Heart left ventricle (tissue), 16 donors: ENCODE data around the gene ANGPTL8. TPM values are rescaled to one million over a fixed set of nuclear protein-coding genes. Genes with fewer than 3 reads are reported as not detected.
A peak's percentile ranks its signal among the peaks of the same experiment; 100 is the strongest.

Experiments used
- ATAC-seq, 4 donors: fragments of 200-7000 bp; cut with Tn5 transposase; one replicate each; pipeline ENCODE4 v1.9.1; 2020 to 2022; ENCODE audit warnings: moderate library complexity in 4 of 4, mild to moderate bottlenecking in 3 of 4, moderate number of reproducible peaks in 1 of 4
- DNase-seq, 5 donors: peaks; one replicate each; pipeline ENCODE4 v3.0.0-alpha.2; 2020
- H3K27ac ChIP-seq, 12 donors: fragments of 200-600 bp; sonication (generic) in 4 of 12; one replicate each; pipeline versions ENCODE4 v1.5.0 to v1.8.0; 2016 to 2022; ENCODE audit warnings: mild to moderate bottlenecking in 2 of 12
- H3K27me3 ChIP-seq, 9 donors: fragments of 200-600 bp; sonication (generic) in 2 of 9; one replicate each; pipeline versions ENCODE4 v1.5.1 to v1.8.0; 2016 to 2022; ENCODE audit warnings: mild to moderate bottlenecking in 3 of 9
- H3K36me3 ChIP-seq, 9 donors: fragments of 200-600 bp; sonication (generic) in 2 of 9; one replicate each; pipeline versions ENCODE4 v1.5.0 to v1.8.0; 2018 to 2022; ENCODE audit warnings: mild to moderate bottlenecking in 2 of 9
- H3K4me1 ChIP-seq, 12 donors: fragments of 200-600 bp; sonication (generic) in 4 of 12; one replicate each; pipeline versions ENCODE4 v1.5.0 to v1.8.0; 2016 to 2022; ENCODE audit warnings: mild to moderate bottlenecking in 3 of 12
- H3K4me3 ChIP-seq, 12 donors: fragments of 200-600 bp; sonication (generic) in 4 of 12; one replicate each; pipeline versions ENCODE4 v1.5.0 to v1.8.0; 2017 to 2022; ENCODE audit warnings: mild to moderate bottlenecking in 9 of 12, moderate library complexity in 4 of 12
- H3K9me3 ChIP-seq, 12 donors: fragments of 200-600 bp; sonication (generic) in 4 of 12; one replicate each; pipeline versions ENCODE4 v1.5.0 to v1.8.0; 2016 to 2022; ENCODE audit warnings: mild to moderate bottlenecking in 1 of 12
- CTCF ChIP-seq, 12 donors: fragments of 200-600 bp; sonication (generic) in 4 of 12; IDR thresholded peaks; one replicate each; pipeline versions ENCODE4 v1.5.0 to v1.8.0; 2018 to 2022; ENCODE audit warnings: antibody characterized with exemption in 12 of 12, mild to moderate bottlenecking in 5 of 12
- POLR2A ChIP-seq, 2 donors: fragments of 450-650 bp; IDR thresholded peaks; one replicate each; pipeline ENCODE4 v1.6.1; 2017; ENCODE audit warnings: antibody characterized with exemption in 2 of 2, mild to moderate bottlenecking in 2 of 2, moderate library complexity in 2 of 2
- WGBS, 4 donors: extraction: QIAGEN DNeasy Blood & Tissue Kit in 2 of 4; methylation state at CpG; one replicate each; pipeline versions ENCODE4 v1.1.5 to v1.1.7; 2013 to 2018; 5-methylcytosine and 5-hydroxymethylcytosine counted together
- intact Hi-C, 10 donors: fragments of 100-400 bp; cut with DNase I; formaldehyde crosslinking; loops; one replicate each; pipeline versions ENCODE4 v1.11.1 to v1.14.2; 2022
- polyA plus RNA-seq, 2 donors: library from polyadenylated mRNA; stranded (reverse); fragments of 200-250 nt; gene quantifications; one replicate each; pipeline ENCODE4 v1.2.3, GENCODE V29; 2013
- total RNA-seq, 9 donors: library from RNA; depleted of rRNA in 2 of 9; stranded (reverse); fragments of >200 nt in 2 of 9; fragmentation: NEBNext Ultra II Directional in 3 of 9; extraction: Animal tissue kit (Norgen Biotek cat#: 25700) in 3 of 9; gene quantifications; one replicate each; pipeline versions ENCODE4 v1.1.0 to v1.2.4, GENCODE V29; 2016 to 2023
- donor health status: ischemic (EF 13 %, LVEDD 7.1; RV severe dilation, severe dysfunction).
- donor health status: healthy with polysubstance abuse.
- donor health status: DM: no; HTN: yes; CAD: no.
- donor health status: DM: no; HTN: no; CAD: no.
- donor health status: ischemic (EF 25% LVEDD 6.9; RV normal size, moderate dysfunction).
- donor health status: ischemic (EF 25% LVEDD 5.7; RV mildly dilated, moderate dysfunction).
- donor health status: healthy.
- donor health status: DM: yes; HTN: yes; CAD: no.
- donor health status: ischemic (EF 35%, LVEDD 5.7; RV mildly dilated, moderate dysfunction).
- donor health status: nonischemic (EF 11% LVEDD 7.7; RV severe dilation, severe dysfunction).
- donor health status: DM: yes; HTN: yes; CAD: no.
- donor health status: PGD.
- donor health status: ischemic (EF 29% LVEDD 5.4; RV normal size, mild dysfunction).
- donor health status: nonischemic (EF 23%, LVEDD 6.1; RV moderate dilation, normal function).

Gene ANGPTL8
- total and polyA plus RNA-seq, 11 donors = 0.61 to 10.2 (median 6.3) TPM; not detected in 8

- intact Hi-C loops = no loop called here
- TF ChIP-seq CTCF (IDR thresholded peaks at IDR 0.05) (no peak), POLR2A (IDR thresholded peaks at IDR 0.05) (no peak)
- ATAC-seq (no peak), DNase-seq (no peak)
- H3K27ac ChIP-seq = peak overlapping the region in 11 of 12 donors; percentile 65 to 95 (median 84)
- no peak overlapping the region for H3K4me3 ChIP-seq
- no peaks in the 10 kb centered on the region for H3K27me3 ChIP-seq
- peaks cover 0 to 89% (median 58%) of the 10 kb centered on the region in 9 donors for H3K36me3 ChIP-seq
- 76 to 86% (median 82%) methylated on average over 11 of the region's 11 CpGs for WGBS, 4 donors
- H3K9me3 ChIP-seq = no peaks in the 10 kb centered on the region
- H3K4me1 ChIP-seq = peaks cover 4 to 56% (median 29%) of the 10 kb centered on the region in 12 donors
Measured at GRCh38 chr19:11246941-11247340, 7.5 kb downstream of the ANGPTL8 start.

- H3K4me3 ChIP-seq = no peak overlapping the region
Measured at GRCh38 chr19:11247391-11247790, 8.0 kb downstream of the ANGPTL8 start.

GRCh38 chr19:11247934-11248333 is 8.5 kb downstream of the ANGPTL8 start:
- peak overlapping the region; percentile 65 to 95 (median 84) for H3K27ac ChIP-seq
- DNase-seq = no peak

More at GRCh38 chr19:11247391-11247790, 8.0 kb downstream of the ANGPTL8 start:
- H3K4me1 ChIP-seq = peaks cover 4 to 60% (median 33%) of the 10 kb centered on the region in 12 donors
- TF ChIP-seq CTCF (IDR thresholded peaks at IDR 0.05) (no peak), POLR2A (IDR thresholded peaks at IDR 0.05) (no peak)
- no peaks in the 10 kb centered on the region for H3K9me3 ChIP-seq
- peak overlapping the region; percentile 65 to 95 (median 84) for H3K27ac ChIP-seq
- peaks cover 0 to 89% (median 56%) of the 10 kb centered on the region in 9 donors for H3K36me3 ChIP-seq
- WGBS, 4 donors = 30 to 67% (median 49%) methylated on average over 8 to 10 of the region's 10 CpGs
- DNase-seq (peak; percentile 93 to 95 (median 94)), ATAC-seq (peak; percentile 78 to 89 (median 82))
- intact Hi-C loops = no loop called here
- no peaks in the 10 kb centered on the region for H3K27me3 ChIP-seq

GRCh38 chr19:11248852-11249251 is 9.4 kb downstream of the ANGPTL8 start:
- peaks cover 0 to 67% (median 43%) of the 10 kb centered on the region in 12 donors for H3K4me1 ChIP-seq
- intact Hi-C loops = no loop called here
- H3K27ac ChIP-seq = peak overlapping the region in 11 of 12 donors; percentile 65 to 95 (median 84)

More at GRCh38 chr19:11247934-11248333, 8.5 kb downstream of the ANGPTL8 start:
- Histone ChIP-seq H3K4me3 (no peak overlapping the region), H3K9me3 (no peaks in the 10 kb centered on the region), H3K36me3 (peaks cover 0 to 87% (median 50%) of the 10 kb centered on the region in 9 donors), H3K4me1 (peaks cover 4 to 65% (median 38%) of the 10 kb centered on the region in 12 donors), H3K27me3 (no peaks in the 10 kb centered on the region)
- intact Hi-C loops = no loop called here
- ATAC-seq = peak in 1 of 4 donors; percentile 5
- TF ChIP-seq CTCF (IDR thresholded peaks at IDR 0.05) (no peak), POLR2A (IDR thresholded peaks at IDR 0.05) (no peak)
- WGBS, 4 donors = 44 to 69% (median 61%) methylated on average over 14 of the region's 14 CpGs

More at GRCh38 chr19:11248852-11249251, 9.4 kb downstream of the ANGPTL8 start:
- ATAC-seq = no peak
- WGBS, 4 donors = 90 to 97% (median 95%) methylated on average over 2 of the region's 2 CpGs
- H3K4me3 ChIP-seq = no peak overlapping the region
- no peaks in the 10 kb centered on the region for H3K27me3 ChIP-seq
- H3K36me3 ChIP-seq = peaks cover 0 to 82% (median 49%) of the 10 kb centered on the region in 9 donors
- DNase-seq = no peak
- no peaks in the 10 kb centered on the region for H3K9me3 ChIP-seq
- TF ChIP-seq POLR2A (IDR thresholded peaks at IDR 0.05) (no peak), CTCF (IDR thresholded peaks at IDR 0.05) (no peak)
